Liver (tissue), 9 donors: ENCODE results near the gene SLIT3. TPM values are rescaled to one million over a fixed set of nuclear protein-coding genes. Genes with fewer than 3 reads are reported as not detected.

Experiments used
- DNase-seq: peaks from one replicate; pipeline ENCODE4 v3.0.0-alpha.2; 2017; ENCODE audit warnings: low spot score
- H3K27ac ChIP-seq, 2 donors: one replicate each; pipeline ENCODE4 v1.7.0; 2013; ENCODE audit warnings: inconsistent platforms in 2 of 2, low read length in 2 of 2, control low read depth in 1 of 2, low read depth in 1 of 2, mild to moderate bottlenecking in 1 of 2
- H3K27me3 ChIP-seq, 4 donors: one replicate each; pipeline versions ENCODE4 v1.6.1 to v1.7.0; 2013; ENCODE audit warnings: low read length in 3 of 4, inconsistent platforms in 1 of 4, mild to moderate bottlenecking in 1 of 4, moderate library complexity in 1 of 4; ENCODE audit not compliant: control insufficient read depth in 4 of 4, insufficient read depth in 4 of 4
- H3K36me3 ChIP-seq, 4 donors: one replicate each; pipeline versions ENCODE4 v1.6.1 to v1.7.0; 2013; ENCODE audit warnings: low read length in 3 of 4, mild to moderate bottlenecking in 3 of 4, low read depth in 1 of 4, moderate library complexity in 1 of 4; ENCODE audit not compliant: control insufficient read depth in 4 of 4, insufficient read depth in 3 of 4
- H3K4me1 ChIP-seq, 4 donors: one replicate each; pipeline versions ENCODE4 v1.6.1 to v1.7.0; 2013; ENCODE audit warnings: low read length in 3 of 4, mild to moderate bottlenecking in 3 of 4, moderate library complexity in 1 of 4; ENCODE audit not compliant: control insufficient read depth in 4 of 4, insufficient read depth in 4 of 4
- H3K4me3 ChIP-seq, 3 donors: one replicate each; pipeline versions ENCODE4 v1.6.1 to v1.7.0; 2013; ENCODE audit warnings: low read length in 3 of 3, control low read depth in 1 of 3, low read depth in 1 of 3, mild to moderate bottlenecking in 1 of 3
- H3K9ac ChIP-seq, 2 donors: one replicate each; pipeline ENCODE4 v1.7.0; 2013; ENCODE audit warnings: low read length in 2 of 2, mild to moderate bottlenecking in 2 of 2, moderate library complexity in 2 of 2, control low read depth in 1 of 2, low read depth in 1 of 2
- H3K9me3 ChIP-seq, 4 donors: one replicate each; pipeline versions ENCODE4 v1.6.1 to v1.7.0; 2013; ENCODE audit warnings: low read length in 3 of 4; ENCODE audit not compliant: control insufficient read depth in 4 of 4
- GABPA ChIP-seq, 2 donors: IDR thresholded peaks in 1 of 2; conservative IDR thresholded peaks in 1 of 2; 2 replicates each; pipeline ENCODE4 v1.6.1; 2016; ENCODE audit warnings: antibody characterized with exemption in 2 of 2, mild to moderate bottlenecking in 1 of 2, moderate library complexity in 1 of 2
- HNF4A ChIP-seq, 2 donors: conservative IDR thresholded peaks; 2 replicates each; pipeline ENCODE4 v1.6.1; 2016; ENCODE audit warnings: antibody characterized with exemption in 2 of 2, mild to moderate bottlenecking in 2 of 2
- NR2F2 ChIP-seq: IDR thresholded peaks from 2 replicates; pipeline ENCODE4 v1.6.1; 2016; ENCODE audit warnings: antibody characterized with exemption
- SP1 ChIP-seq: IDR thresholded peaks from 2 replicates; pipeline ENCODE4 v1.6.1; 2018; ENCODE audit warnings: antibody characterized with exemption, mild to moderate bottlenecking
- TAF1 ChIP-seq: conservative IDR thresholded peaks from 2 replicates; pipeline ENCODE4 v1.6.1; 2016; ENCODE audit warnings: antibody characterized with exemption, mild to moderate bottlenecking
- YY1 ChIP-seq: IDR thresholded peaks from 2 replicates; pipeline ENCODE4 v1.6.1; 2016; ENCODE audit warnings: antibody characterized with exemption, mild to moderate bottlenecking
- WGBS: extraction: QIAGEN DNeasy Blood & Tissue Kit; methylation state at CpG from one replicate; pipeline ENCODE4 v1.1.7; 2013; 5-methylcytosine and 5-hydroxymethylcytosine counted together
- polyA plus RNA-seq, 2 donors: library from polyadenylated mRNA; stranded (reverse) in 1 of 2; unstranded in 1 of 2; fragments of 200-250 nt in 1 of 2; fragments of >200 nt in 1 of 2; fragmentation: Nextera tagmentation in 1 of 2; extraction: Ambion mirVana in 1 of 2; gene quantifications; one replicate each; pipeline versions ENCODE4 v1.2.1 to v1.2.3, GENCODE V29; 2013 to 2015
- total RNA-seq, 2 donors: library from RNA; depleted of rRNA; stranded (reverse); fragments of >200 nt; gene quantifications; one replicate each; pipeline ENCODE4 v1.2.3, GENCODE V29; 2014
- TF ChIP-seq, protein P1 (sequence below): IDR thresholded peaks from 2 replicates; pipeline ENCODE4 v1.6.1; 2016; ENCODE audit warnings: antibody characterized with exemption
- TF ChIP-seq, protein P2 (sequence below): IDR thresholded peaks from 2 replicates; pipeline ENCODE4 v1.6.1; 2016; ENCODE audit warnings: antibody characterized with exemption
- TF ChIP-seq, protein P3 (sequence below): IDR thresholded peaks from 2 replicates; pipeline ENCODE4 v1.6.1; 2016; ENCODE audit warnings: antibody characterized with exemption, mild to moderate bottlenecking
- donor health status: healthy.
- donor health status: healthy.
- donor health status: healthy.
- donor health status: healthy.
- donor health status: healthy.

The SLIT3 gene
- total and polyA plus RNA-seq, 4 donors: 0.61 to 1.3 (median 0.91) TPM

DNA sequence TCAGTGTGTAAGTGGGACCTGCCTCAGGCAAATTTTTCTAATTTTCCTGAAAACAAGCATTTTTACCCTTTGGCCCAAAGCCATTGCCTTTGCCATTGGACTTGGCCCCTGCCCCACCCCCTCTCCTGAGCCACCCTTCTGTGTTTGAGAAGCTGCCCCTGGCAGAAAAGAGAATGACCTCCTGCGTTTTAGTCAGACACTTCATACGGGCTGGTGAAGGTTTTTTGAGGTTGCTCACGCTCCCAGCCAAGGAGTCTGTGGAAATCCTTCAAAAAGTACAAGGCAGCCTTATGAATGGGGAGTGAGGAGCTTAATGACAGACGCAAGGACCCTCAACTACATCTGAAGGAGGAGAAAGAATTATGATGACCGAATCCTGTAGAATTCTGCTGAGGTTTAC lies 308.9 kb downstream of the SLIT3 start:
- Histone ChIP-seq H3K4me3 (no peak overlapping the region), H3K36me3 (no peaks in the 10 kb centered on the region), H3K27me3 (peaks cover 0 to 12% (median 3%) of the 10 kb centered on the region in 4 donors), H3K27ac (no peak overlapping the region), H3K9me3 (no peaks in the 10 kb centered on the region), H3K9ac (no peak overlapping the region), H3K4me1 (peaks cover 0 to 12% (median 3%) of the 10 kb centered on the region in 4 donors)
- TF ChIP-seq, protein P1, sequence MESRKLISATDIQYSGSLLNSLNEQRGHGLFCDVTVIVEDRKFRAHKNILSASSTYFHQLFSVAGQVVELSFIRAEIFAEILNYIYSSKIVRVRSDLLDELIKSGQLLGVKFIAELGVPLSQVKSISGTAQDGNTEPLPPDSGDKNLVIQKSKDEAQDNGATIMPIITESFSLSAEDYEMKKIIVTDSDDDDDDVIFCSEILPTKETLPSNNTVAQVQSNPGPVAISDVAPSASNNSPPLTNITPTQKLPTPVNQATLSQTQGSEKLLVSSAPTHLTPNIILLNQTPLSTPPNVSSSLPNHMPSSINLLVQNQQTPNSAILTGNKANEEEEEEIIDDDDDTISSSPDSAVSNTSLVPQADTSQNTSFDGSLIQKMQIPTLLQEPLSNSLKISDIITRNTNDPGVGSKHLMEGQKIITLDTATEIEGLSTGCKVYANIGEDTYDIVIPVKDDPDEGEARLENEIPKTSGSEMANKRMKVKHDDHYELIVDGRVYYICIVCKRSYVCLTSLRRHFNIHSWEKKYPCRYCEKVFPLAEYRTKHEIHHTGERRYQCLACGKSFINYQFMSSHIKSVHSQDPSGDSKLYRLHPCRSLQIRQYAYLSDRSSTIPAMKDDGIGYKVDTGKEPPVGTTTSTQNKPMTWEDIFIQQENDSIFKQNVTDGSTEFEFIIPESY: no peak
- TF ChIP-seq, protein P2, sequence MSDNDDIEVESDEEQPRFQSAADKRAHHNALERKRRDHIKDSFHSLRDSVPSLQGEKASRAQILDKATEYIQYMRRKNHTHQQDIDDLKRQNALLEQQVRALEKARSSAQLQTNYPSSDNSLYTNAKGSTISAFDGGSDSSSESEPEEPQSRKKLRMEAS: no peak
- TF ChIP-seq TAF1 (no peak), GABPA (IDR thresholded peaks at IDR 0.05 in 1 of 2, conservative IDR thresholded peaks at IDR 0.05 in 1 of 2) (no peak), YY1 (no peak), SP1 (no peak)
- WGBS: 76% methylated on average over 5 of the region's 5 CpGs
- no peak for DNase-seq

DNA sequence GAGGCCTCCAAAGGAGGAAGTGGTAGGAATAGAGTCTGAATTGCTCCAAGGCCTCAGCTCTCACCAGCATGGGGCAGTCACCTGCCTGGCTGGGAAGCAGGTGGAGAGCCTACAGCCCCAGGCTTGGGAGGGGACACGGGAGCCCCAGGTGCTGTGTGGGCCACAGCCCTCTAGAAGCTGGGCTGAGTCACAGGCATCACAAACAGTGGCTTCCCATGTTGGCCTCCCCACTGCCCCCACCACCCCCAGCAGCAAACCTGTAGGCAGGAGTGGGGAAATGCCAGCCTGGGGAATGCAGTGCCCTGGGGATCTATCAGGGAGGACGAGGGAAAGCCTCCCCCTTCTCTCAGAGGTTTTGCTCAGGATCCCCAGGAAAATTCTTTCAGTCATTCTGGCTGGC lies 309.6 kb downstream of the SLIT3 start:
- no peak overlapping the region for H3K9ac ChIP-seq
- H3K27me3 ChIP-seq: peaks cover 0 to 12% (median 3%) of the 10 kb centered on the region in 4 donors
- no peak for TF ChIP-seq HNF4A (conservative IDR thresholded peaks at IDR 0.05)
- TF ChIP-seq, protein P3, sequence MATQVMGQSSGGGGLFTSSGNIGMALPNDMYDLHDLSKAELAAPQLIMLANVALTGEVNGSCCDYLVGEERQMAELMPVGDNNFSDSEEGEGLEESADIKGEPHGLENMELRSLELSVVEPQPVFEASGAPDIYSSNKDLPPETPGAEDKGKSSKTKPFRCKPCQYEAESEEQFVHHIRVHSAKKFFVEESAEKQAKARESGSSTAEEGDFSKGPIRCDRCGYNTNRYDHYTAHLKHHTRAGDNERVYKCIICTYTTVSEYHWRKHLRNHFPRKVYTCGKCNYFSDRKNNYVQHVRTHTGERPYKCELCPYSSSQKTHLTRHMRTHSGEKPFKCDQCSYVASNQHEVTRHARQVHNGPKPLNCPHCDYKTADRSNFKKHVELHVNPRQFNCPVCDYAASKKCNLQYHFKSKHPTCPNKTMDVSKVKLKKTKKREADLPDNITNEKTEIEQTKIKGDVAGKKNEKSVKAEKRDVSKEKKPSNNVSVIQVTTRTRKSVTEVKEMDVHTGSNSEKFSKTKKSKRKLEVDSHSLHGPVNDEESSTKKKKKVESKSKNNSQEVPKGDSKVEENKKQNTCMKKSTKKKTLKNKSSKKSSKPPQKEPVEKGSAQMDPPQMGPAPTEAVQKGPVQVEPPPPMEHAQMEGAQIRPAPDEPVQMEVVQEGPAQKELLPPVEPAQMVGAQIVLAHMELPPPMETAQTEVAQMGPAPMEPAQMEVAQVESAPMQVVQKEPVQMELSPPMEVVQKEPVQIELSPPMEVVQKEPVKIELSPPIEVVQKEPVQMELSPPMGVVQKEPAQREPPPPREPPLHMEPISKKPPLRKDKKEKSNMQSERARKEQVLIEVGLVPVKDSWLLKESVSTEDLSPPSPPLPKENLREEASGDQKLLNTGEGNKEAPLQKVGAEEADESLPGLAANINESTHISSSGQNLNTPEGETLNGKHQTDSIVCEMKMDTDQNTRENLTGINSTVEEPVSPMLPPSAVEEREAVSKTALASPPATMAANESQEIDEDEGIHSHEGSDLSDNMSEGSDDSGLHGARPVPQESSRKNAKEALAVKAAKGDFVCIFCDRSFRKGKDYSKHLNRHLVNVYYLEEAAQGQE: no peak
- H3K27ac ChIP-seq: no peak overlapping the region
- 98% methylated on average over 2 of the region's 2 CpGs for WGBS
- no peak for DNase-seq
- no peaks in the 10 kb centered on the region for H3K9me3 ChIP-seq
- H3K4me3 ChIP-seq: no peak overlapping the region
- H3K36me3 ChIP-seq: no peaks in the 10 kb centered on the region
- peaks cover 0 to 12% (median 3%) of the 10 kb centered on the region in 4 donors for H3K4me1 ChIP-seq

DNA sequence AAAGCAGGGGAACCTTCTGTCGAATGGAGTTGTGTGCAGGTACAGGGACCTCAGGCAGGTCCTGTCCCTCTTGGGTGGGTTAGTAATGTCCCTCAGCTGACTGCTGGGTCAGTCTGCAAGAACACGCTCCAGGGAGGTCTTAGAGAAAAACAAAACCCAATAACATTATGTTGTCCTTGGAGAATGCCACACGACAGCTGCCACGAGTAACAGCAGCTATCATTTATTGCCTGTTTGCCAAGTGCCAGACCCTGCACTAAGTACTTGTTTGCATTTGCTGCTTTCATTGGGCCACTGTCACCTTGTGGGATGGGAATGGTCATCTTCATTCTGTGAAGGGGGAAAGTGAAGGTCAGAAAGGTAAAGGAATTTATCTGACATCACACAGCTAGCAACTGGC lies 310.3 kb downstream of the SLIT3 start:
- 90% methylated on average over 4 of the region's 4 CpGs for WGBS
- peaks cover 0 to 12% (median 3%) of the 10 kb centered on the region in 4 donors for H3K4me1 ChIP-seq
- H3K9ac ChIP-seq: no peak overlapping the region
- no peak for TF ChIP-seq NR2F2
- H3K27me3 ChIP-seq: peaks cover 0 to 12% (median 3%) of the 10 kb centered on the region in 4 donors
- DNase-seq: no peak
- no peaks in the 10 kb centered on the region for H3K9me3 ChIP-seq
- H3K36me3 ChIP-seq: no peaks in the 10 kb centered on the region
- no peak overlapping the region for H3K4me3 ChIP-seq
- H3K27ac ChIP-seq: no peak overlapping the region
